GM19035 (cell line): ENCODE measurements around the gene DCAF4L1.

Source experiments
- ATAC-seq: cut with Tn5 transposase; IDR thresholded peaks from one replicate; pipeline ENCODE4 v1.9.1; 2021; ENCODE audit not compliant: unreplicated experiment

DCAF4L1 gene

DNA sequence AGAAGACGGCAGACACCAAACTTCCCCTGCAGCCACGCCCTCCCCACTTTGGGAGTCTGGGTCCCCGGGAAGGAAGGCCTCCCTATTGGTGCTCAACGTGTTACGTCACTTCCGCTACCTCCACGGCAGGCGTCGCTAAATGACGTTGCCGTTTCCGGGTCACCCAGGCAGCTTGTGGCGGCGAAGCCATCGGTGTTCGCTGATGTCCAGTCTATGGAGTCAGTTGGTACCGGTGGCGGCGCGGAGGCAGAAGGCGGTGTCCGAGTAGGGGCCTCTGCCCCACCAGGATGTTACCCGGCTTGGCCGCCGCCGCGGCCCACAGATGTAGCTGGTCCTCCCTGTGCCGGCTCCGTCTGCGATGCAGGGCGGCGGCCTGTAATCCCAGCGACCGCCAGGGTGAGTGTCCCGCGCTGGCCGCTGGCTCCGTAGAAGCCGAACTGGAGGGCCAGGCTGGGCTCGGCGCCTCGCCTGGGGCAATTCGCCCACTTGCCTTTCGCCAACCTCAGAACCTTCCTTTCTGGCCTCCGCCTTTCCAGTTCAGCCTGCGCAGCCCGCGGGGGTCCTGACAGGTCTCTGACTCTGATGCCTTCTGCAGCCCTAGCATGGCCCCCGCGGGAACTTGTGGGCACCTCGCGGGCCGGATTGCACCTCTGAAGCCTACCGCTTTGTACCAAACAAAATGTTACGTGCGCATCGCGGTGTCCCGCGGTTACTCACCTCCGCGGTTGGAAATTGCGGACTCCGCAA lies 9.0 kb downstream of the DCAF4L1 start, which contains the start of gene SLC30A9:
TSS of gene SLC30A9 (plus strand) at position 166 of the 747 bp plus-strand sequence. CDS start at position 288, 122 bp downstream.
- peak; percentile 99 for ATAC-seq

DNA sequence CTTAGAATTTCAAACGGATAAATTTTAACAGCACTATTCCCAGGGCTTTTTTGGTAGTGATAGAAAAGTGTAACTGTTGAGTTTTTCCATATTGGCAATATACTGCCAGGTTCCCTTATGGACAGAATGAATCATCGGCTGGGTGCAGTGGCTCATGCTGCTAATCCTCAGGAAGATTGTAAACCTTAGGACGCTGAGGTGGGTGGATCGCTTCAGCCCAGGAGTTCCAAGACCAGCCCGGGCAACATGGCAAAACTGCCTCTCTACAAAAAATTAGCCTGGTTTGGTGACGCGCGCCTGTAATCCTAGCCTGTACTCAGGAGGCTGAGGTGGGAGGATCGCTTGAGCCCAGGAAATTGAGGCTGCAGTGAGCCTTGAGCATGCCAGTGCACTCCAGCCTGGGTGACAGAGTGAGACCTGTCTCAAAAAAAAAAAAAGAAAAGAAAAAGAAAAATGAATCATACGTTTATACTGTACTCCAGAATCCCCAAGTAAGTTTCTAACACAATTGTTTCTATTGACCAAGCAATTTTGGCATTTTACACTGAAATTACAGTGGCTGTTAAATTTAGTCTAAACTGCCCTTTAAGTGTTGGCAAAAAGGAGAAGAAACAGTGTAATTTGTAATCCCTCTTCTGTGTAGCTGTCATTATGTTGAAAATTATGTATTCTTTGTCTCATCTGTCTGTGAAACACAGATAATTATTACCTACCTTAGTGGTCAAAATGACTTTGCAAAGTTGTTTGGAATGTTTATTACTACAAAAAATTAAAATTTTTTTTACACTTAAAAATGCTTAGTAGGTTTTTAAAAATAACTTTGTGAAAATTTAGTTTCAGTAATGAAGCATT lies 10.6 kb downstream of the DCAF4L1 start:
- no peak for ATAC-seq

DNA sequence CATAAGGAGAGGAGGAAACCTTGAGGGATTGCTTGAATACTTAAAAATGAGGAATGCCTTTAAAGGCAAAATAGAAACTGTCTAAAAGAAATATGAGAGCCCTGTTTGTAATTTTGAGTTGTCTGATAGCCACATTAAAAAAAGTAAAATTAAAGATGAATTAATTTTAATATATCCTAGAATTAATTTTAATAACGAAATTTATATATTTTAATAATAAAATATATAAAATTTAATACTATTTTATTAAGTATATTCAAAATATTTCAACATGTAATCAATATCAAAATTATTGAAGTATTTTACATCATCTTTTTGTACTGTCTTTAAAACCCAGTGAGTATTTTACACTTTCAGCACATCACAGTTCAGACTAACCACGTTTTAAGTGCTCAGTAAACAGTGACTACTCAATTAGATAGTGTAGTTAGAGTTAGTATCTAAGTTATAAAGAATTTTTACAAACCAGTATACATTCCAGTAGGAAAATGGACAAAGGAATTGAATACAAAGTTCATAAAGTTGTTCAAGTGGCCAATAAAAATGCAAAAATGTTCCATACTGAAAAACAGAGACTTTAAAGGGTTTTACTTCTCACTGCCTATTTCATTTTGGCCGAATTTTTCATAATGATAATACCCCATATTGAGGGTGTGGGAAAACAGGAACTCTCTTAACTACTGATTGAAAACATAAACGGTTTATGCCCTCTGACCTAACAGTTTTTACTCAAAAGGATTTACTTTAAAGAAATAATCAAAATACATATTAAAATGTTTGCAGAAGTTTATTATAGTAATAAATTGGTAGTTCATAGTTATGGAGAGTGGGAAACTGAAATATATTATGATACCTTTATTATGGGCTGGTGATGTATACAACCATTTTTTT lies 11.7 kb downstream of the DCAF4L1 start:
- ATAC-seq = no peak

DNA sequence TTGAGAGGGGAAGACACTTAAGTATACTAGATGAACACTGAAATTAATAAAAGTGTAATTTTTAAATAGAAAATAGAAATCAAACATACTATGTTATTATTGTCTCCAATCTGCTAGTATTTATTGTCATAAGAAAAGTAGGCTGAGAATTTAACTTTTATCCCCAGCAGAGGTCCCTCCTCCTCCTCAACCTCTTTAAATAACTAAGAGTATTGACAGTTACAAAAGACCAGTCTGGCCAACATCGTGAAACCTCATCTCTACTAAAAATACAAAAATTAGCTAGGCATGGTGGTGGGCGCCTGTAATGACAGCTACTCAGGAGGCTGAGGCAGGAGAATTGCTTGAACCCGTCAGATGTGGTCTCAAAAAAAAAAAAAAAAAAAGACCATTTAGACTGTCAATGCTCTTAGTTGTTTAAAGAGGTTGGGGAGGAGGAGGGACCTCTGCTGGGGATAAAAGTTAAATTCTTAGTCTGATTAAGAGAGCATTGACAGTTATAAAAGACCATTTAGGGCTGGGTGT lies 13.0 kb downstream of the DCAF4L1 start:
- ATAC-seq = no peak

DNA sequence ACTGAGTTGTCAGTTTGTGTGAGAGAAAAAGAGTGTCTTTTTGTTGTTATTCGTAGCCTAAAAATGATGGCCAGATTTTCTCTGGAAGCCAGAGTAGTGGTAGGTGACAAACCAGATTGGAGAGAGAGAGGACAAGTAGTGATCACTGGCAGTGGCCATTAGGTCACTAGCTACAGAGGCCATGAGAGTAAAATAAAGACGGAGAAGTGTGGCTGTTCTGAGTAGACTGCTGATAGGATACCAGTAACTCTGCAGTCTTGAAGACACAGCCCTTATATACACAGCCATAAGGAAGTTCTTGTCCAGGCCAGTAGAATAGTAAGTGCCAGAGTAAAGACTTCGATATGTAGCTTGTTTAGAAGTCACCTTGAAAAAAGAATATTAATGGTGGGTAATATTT lies 16.5 kb downstream of the DCAF4L1 start:
- ATAC-seq = no peak

DNA sequence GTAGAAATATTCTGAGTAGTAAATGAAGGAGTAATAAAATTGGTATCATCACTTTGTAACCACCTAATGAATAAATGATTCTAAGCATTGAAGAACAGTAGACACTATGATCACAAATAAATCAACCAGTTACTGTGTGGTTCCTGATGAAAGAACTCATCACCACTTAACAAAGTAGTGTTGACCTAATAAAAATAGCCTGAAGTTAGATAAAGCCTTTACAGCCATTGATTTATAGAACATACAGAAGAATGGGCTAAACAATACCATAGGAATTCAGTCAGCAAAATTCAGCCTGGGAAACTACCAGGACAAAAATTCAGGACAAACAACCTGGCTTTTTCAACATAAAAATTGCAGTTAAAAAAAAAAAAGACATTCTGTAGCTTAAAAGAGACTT lies 17.8 kb downstream of the DCAF4L1 start:
- no peak for ATAC-seq

DNA sequence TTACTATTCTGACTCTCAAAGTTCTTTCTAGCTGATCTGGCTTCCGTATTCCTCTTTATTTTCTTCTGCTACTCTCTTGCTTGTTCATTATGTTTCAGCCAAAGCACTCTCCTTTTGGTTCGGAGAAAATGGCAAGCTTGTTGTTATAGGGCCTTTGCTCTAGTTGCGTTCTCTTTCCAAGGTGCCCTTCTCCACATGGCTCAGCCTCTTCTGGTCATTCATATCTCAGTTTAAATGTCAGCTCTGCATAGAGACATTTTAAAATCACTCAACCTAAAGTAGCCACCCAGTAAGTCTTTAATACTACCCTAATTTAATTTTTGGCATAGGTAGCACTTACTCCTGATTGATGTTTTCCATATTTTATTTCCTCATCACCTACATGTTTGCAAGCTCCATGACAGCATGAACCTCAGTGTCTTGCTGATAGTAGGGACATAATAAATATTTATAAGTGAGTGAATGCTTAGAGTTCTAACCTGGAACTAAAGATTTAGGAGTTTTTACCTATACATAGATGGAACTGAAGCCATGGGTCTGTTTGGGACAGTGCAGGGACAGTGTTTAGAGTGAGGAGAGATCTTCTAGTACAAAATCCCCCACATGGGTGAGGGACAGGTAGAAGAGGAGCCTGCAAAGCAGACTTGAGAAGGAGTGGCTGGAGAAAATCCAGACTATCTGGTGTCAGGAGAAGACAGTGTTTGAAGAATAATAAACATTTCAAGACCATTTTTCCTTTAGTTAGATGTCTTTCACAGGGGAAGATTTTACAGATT lies 26.6 kb downstream of the DCAF4L1 start:
- no peak for ATAC-seq

DNA sequence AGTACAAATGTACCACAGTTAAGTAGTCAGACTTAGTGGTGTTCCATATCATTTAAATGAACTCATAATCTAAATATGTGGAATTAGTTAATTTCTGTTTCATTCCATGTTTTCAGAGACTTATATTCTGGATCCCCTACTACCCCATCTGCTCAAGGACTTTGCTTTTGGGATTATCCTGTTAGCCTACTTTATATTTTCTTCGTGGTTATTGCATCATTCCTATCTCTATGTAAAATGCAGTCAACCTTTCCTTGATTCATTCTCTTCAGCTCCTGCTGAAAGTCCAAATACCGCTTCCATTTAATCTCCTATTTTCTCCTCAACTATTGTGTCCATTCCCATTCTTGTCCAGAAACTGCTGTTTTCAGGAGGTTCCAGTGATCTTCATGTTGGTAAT lies 33.9 kb downstream of the DCAF4L1 start:
- ATAC-seq = no peak

DNA sequence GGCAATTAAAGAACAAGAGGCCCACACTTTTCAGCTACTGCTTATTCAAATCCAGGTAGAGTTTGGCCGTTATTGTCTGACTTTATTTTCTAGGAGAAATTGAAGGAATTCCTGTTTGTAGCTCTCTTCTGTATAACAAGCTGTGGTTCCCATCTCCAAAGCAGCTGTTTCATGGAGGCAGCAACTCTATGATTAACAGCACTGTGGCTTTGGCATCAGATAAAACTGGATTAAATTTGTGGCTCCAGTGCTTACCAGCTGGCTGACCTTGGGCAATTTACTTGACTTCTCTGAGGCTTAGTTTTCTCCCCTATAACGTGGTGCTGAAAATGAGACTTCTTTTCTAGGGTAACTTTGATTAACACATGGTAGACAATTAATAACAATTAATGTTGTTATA lies 36.9 kb downstream of the DCAF4L1 start:
- no peak for ATAC-seq
